MM.1S (cell line): ENCODE data around the gene PRKAR1B.

Experiments
- DNase-seq: peaks from one replicate; pipeline ENCODE4 v3.0.0-alpha.2; 2015
- H2AFZ ChIP-seq: fragments of 300-600 bp; sonication (generic); 2 replicates; pipeline ENCODE4 v1.6.0; 2016; ENCODE audit warnings: antibody characterized with exemption, low read length
- H3F3A ChIP-seq: fragments of 300-600 bp; sonication (generic); 2 replicates; pipeline ENCODE4 v1.6.1; 2016; ENCODE audit warnings: mild to moderate bottlenecking, antibody characterized with exemption, low read length, moderate library complexity, mixed read lengths; ENCODE audit not compliant: insufficient read depth
- H3K27ac ChIP-seq: fragments of 300-600 bp; sonication (generic); 2 replicates; pipeline ENCODE4 v1.5.1; 2016; ENCODE audit warnings: mild to moderate bottlenecking, low read length
- H3K27me3 ChIP-seq: fragments of 300-600 bp; sonication (generic); replicated peaks from 2 replicates; pipeline ENCODE4 v1.6.0; 2016; ENCODE audit warnings: low read length; ENCODE audit not compliant: insufficient read depth
- H3K36me3 ChIP-seq: fragments of 300-600 bp; sonication (generic); replicated peaks from 2 replicates; pipeline ENCODE4 v1.6.1; 2016; ENCODE audit warnings: mild to moderate bottlenecking, low read length, mixed read lengths; ENCODE audit not compliant: insufficient read depth
- H3K4me1 ChIP-seq: fragments of 300-600 bp; sonication (generic); 2 replicates; pipeline ENCODE4 v1.6.1; 2016; ENCODE audit warnings: low read length, mixed read lengths
- H3K4me2 ChIP-seq: fragments of 300-600 bp; sonication (generic); 2 replicates; pipeline ENCODE4 v1.6.0; 2016; ENCODE audit warnings: low read depth, low read length
- H3K4me3 ChIP-seq: fragments of 300-600 bp; sonication (generic); 2 replicates; pipeline ENCODE4 v1.5.1; 2016; ENCODE audit warnings: low read length, mixed read lengths
- H3K79me2 ChIP-seq: fragments of 300-600 bp; sonication (generic); 2 replicates; pipeline ENCODE4 v1.6.1; 2016; ENCODE audit warnings: mixed run types, low read length, mixed read lengths
- H3K9ac ChIP-seq: fragments of 300-600 bp; sonication (generic); 2 replicates; pipeline ENCODE4 v1.6.1; 2016; ENCODE audit warnings: low read length, mixed read lengths
- H3K9me2 ChIP-seq: fragments of 300-600 bp; sonication (generic); replicated peaks from 2 replicates; pipeline ENCODE4 v1.6.1; 2016; ENCODE audit warnings: mild to moderate bottlenecking, low read length, mixed read lengths; ENCODE audit not compliant: insufficient read depth
- H3K9me3 ChIP-seq: fragments of 300-600 bp; sonication (generic); replicated peaks from 2 replicates; pipeline ENCODE4 v1.6.1; 2016; ENCODE audit warnings: mild to moderate bottlenecking, low read length, mixed read lengths; ENCODE audit not compliant: insufficient read depth
- H4K20me1 ChIP-seq: fragments of 300-600 bp; sonication (generic); 2 replicates; pipeline ENCODE4 v1.6.1; 2016; ENCODE audit warnings: mild to moderate bottlenecking, low read length, moderate library complexity, mixed read lengths; ENCODE audit not compliant: insufficient read depth
- EZH2 ChIP-seq: fragments of 300-600 bp; sonication (generic); optimal IDR thresholded peaks from 2 replicates; pipeline ENCODE3; 2017; ENCODE audit warnings: low read depth, mild to moderate bottlenecking, antibody characterized with exemption, low read length, mixed read lengths
- EZH2phosphoT487 ChIP-seq: fragments of 300-600 bp; sonication (generic); IDR thresholded peaks from 2 replicates; pipeline ENCODE4 v1.6.1; 2018; ENCODE audit warnings: antibody characterized with exemption, low read length
- TF ChIP-seq, protein P1 (sequence below): fragments of 300-600 bp; sonication (generic); IDR thresholded peaks from 2 replicates; pipeline ENCODE4 v1.5.1; 2016; ENCODE audit warnings: antibody characterized with exemption, low read length, mixed read lengths

Gene PRKAR1B

DNA sequence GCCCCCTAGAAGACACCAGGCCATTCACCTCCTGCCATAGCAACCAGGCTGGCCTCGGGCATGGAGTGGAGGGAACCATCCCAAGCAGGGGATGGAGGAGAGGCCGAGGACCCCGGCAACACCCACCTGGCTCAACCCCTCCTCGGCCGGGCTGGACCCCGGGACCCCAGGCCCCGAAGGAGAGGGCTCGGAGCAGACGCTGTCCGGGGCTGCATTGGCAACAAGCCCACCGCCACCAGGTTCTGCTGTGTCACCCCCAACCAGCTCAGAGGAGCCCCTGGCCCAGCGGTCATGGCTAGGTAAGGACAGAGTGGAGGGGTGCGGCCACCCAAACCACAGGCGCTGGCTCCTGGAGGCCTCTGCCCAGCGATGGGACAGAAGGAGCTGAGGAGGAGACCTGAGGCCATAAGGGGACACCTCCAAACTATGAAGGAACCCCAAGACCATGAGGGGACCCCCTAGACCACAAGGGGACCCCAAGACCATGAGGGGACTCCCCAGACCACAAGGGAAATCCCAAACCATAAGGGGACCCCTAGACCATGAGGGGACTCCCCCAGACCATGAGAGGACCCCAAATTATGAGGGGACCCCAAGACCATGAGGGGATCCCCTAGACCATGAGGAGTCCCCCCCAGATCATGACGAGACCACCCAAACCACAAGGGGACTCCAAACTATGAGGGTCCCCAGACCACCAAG, 132.7 kb downstream of the PRKAR1B start:
- H3K4me2 ChIP-seq = no peak overlapping the region
- no peak overlapping the region for H3K27ac ChIP-seq
- H3K4me1 ChIP-seq = no peaks in the 10 kb centered on the region
- H2AFZ ChIP-seq = no peak overlapping the region
- H3K27me3 ChIP-seq = no peaks in the 10 kb centered on the region
- TF ChIP-seq EZH2 (no peak), EZH2phosphoT487 (no peak)
- TF ChIP-seq, protein P1, sequence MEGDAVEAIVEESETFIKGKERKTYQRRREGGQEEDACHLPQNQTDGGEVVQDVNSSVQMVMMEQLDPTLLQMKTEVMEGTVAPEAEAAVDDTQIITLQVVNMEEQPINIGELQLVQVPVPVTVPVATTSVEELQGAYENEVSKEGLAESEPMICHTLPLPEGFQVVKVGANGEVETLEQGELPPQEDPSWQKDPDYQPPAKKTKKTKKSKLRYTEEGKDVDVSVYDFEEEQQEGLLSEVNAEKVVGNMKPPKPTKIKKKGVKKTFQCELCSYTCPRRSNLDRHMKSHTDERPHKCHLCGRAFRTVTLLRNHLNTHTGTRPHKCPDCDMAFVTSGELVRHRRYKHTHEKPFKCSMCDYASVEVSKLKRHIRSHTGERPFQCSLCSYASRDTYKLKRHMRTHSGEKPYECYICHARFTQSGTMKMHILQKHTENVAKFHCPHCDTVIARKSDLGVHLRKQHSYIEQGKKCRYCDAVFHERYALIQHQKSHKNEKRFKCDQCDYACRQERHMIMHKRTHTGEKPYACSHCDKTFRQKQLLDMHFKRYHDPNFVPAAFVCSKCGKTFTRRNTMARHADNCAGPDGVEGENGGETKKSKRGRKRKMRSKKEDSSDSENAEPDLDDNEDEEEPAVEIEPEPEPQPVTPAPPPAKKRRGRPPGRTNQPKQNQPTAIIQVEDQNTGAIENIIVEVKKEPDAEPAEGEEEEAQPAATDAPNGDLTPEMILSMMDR = no peak
- H4K20me1 ChIP-seq = no peaks in the 10 kb centered on the region
- H3F3A ChIP-seq = no peaks in the 10 kb centered on the region
- H3K9me2 ChIP-seq = no peaks in the 10 kb centered on the region
- H3K36me3 ChIP-seq = no peaks in the 10 kb centered on the region
- no peak overlapping the region for H3K4me3 ChIP-seq
- no peak for DNase-seq
- H3K9ac ChIP-seq = no peak overlapping the region
- H3K9me3 ChIP-seq = no peaks in the 10 kb centered on the region
- H3K79me2 ChIP-seq = no peaks in the 10 kb centered on the region

DNA sequence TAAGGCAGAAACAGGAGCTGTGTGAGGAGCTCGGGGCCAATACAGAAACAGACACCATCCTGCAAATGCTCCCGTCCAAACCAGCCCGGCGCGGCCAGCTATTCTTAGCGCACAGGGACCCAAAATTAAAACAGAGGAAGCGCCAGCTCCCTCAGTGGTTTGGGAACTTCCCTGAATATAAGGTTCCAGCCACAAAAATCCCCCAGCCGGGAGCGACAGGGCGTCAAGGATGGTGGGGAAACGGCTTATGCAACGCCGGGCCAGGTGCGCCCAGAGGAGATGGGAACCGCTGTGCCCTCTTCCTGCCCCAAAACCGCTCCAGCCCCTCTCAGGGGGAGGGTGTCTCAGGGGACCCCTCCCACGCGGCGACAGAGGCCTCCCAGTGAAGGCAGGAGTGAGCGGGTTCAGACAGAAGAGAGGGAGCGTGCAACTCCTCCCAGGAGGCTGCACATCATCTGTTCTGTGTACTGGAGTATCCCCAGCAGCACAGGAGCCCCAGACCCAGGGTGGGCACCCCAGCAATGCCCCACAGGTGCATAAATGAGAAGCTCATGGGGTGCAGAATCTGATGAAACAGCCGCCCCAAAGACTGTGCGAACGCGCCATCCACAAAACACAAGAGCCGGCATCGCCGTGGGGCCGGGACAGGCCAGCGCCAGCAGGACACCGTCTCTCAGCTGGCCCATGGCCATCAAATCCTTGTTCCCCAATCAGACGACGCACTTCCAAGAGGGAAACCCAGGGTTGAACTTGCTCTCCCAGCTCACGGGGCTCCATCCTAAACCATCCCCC, 133.6 kb downstream of the PRKAR1B start:
- Histone ChIP-seq H3K4me1 (no peaks in the 10 kb centered on the region), H3K4me2 (no peak overlapping the region)
- no peak for TF ChIP-seq EZH2
- TF ChIP-seq, protein P1 = no peak
- TF ChIP-seq EZH2phosphoT487 = no peak

DNA sequence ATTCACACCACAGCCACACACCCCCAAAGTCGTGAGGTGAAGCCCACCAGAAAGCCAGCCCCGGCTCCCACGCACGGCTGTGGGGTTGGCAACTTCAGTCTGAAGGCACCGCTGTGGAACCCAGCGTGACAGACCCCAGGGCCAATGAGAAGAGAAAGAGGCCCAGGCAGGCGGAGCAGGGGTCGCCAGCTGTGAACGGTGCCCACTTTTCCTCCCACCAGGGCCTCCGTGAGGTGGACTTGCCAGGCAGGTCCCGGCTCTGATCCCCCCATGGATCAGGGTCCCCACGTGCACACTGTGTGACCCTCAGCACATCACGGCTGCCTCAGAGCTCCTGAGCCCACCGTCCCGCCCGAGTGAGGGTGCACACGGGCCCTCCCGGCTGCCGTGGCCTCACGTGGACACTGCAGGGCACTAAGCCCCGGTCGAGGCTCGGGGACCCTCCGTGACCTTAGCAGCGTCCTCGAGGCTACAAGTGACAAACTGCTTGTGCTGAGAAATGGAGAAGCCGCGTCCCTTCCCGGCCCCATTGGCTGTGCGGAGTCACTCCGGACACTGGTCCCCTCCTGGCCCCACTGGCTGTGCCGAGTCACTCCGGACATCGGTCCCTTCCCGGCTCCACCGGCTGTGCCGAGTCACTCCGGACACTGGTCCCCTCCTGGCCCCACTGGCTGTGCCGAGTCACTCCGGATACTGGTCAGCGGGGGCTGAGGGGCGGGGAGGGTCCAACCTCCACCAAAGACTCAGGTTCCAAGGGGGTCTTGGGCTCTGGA, 135.0 kb downstream of the PRKAR1B start:
- H4K20me1 ChIP-seq = no peaks in the 10 kb centered on the region
- no peak overlapping the region for H3K4me2 ChIP-seq
- H2AFZ ChIP-seq = no peak overlapping the region
- H3K79me2 ChIP-seq = no peaks in the 10 kb centered on the region
- H3K9me2 ChIP-seq = no peaks in the 10 kb centered on the region
- H3K36me3 ChIP-seq = no peaks in the 10 kb centered on the region
- no peaks in the 10 kb centered on the region for H3K9me3 ChIP-seq
- TF ChIP-seq, protein P1 = no peak
- TF ChIP-seq EZH2phosphoT487 (no peak), EZH2 (no peak)
- H3K4me1 ChIP-seq = no peaks in the 10 kb centered on the region
- H3K9ac ChIP-seq = no peak overlapping the region
- no peak overlapping the region for H3K27ac ChIP-seq
- no peak overlapping the region for H3K4me3 ChIP-seq
- DNase-seq = no peak
- no peaks in the 10 kb centered on the region for H3F3A ChIP-seq
- H3K27me3 ChIP-seq = no peaks in the 10 kb centered on the region

More for the DNA sequence above, 133.6 kb downstream of the PRKAR1B start:
- Histone ChIP-seq H3K4me3 (no peak overlapping the region), H3K79me2 (no peaks in the 10 kb centered on the region), H4K20me1 (no peaks in the 10 kb centered on the region), H3K36me3 (no peaks in the 10 kb centered on the region), H2AFZ (no peak overlapping the region), H3F3A (no peaks in the 10 kb centered on the region), H3K9me2 (no peaks in the 10 kb centered on the region), H3K27ac (no peak overlapping the region), H3K9me3 (no peaks in the 10 kb centered on the region), H3K9ac (no peak overlapping the region), H3K27me3 (no peaks in the 10 kb centered on the region)
- no peak for DNase-seq
